SK-N-SH treated with all-trans-retinoic acid at 6 μM for 48 hours (cell line): ENCODE data around the gene PRR12.

Experiments
- ARNTL ChIP-seq: fragments of 450-650 bp; formaldehyde crosslinking; IDR thresholded peaks from 2 replicates; pipeline ENCODE4 v1.5.0; 2020; ENCODE audit warnings: low read depth, mild to moderate bottlenecking, moderate library complexity, borderline replicate concordance
- ESRRG ChIP-seq: fragments of 250-450 bp; sonication (Bioruptor Pico); IDR thresholded peaks from 2 replicates; pipeline ENCODE4 v1.6.1; 2021; ENCODE audit warnings: mild to moderate bottlenecking
- OSR1 ChIP-seq: fragments of 250-450 bp; sonication (Bioruptor Pico); IDR thresholded peaks from 2 replicates; pipeline ENCODE4 v1.8.0; 2022; ENCODE audit warnings: moderate library complexity, mild to moderate bottlenecking, inconsistent platforms
- PATZ1 ChIP-seq: fragments of 250-450 bp; sonication (Bioruptor Pico); IDR thresholded peaks from 2 replicates; pipeline ENCODE4 v1.8.0; 2020; ENCODE audit warnings: mild to moderate bottlenecking, moderate library complexity, borderline replicate concordance
- RARB ChIP-seq: fragments of 250-450 bp; sonication (Bioruptor Pico); IDR thresholded peaks from 2 replicates; pipeline ENCODE4 v1.8.0; 2021; ENCODE audit warnings: mild to moderate bottlenecking, moderate library complexity
- TCF4 ChIP-seq: fragments of 250-450 bp; sonication (Bioruptor Pico); IDR thresholded peaks from 2 replicates; pipeline ENCODE4 v1.8.0; 2021; ENCODE audit warnings: mild to moderate bottlenecking, moderate library complexity, borderline replicate concordance
- ZFP3 ChIP-seq: fragments of 250-450 bp; sonication (Bioruptor Pico); IDR thresholded peaks from 2 replicates; pipeline ENCODE4 v1.5.0; 2020; ENCODE audit warnings: mild to moderate bottlenecking, moderate library complexity
- ZFP30 ChIP-seq: fragments of 450-650 bp; formaldehyde crosslinking; IDR thresholded peaks from 2 replicates; pipeline ENCODE4 v1.5.0; 2022; ENCODE audit warnings: mild to moderate bottlenecking, moderate library complexity
- ZNF565 ChIP-seq: fragments of 450-650 bp; formaldehyde crosslinking; conservative IDR thresholded peaks from 2 replicates; pipeline ENCODE4 v1.5.0; 2020; ENCODE audit warnings: low read depth, mild to moderate bottlenecking, moderate library complexity

- no peak for TF ChIP-seq RARB
- no peak for TF ChIP-seq ARNTL (CRISPR knock-in tag)
- TF ChIP-seq PATZ1 (CRISPR knock-in tag): no peak
- no peak for TF ChIP-seq ZFP30 (CRISPR knock-in tag)
- no peak for TF ChIP-seq ZFP3 (CRISPR knock-in tag)
- TF ChIP-seq OSR1: no peak
- TF ChIP-seq ESRRG (CRISPR knock-in tag): no peak
- no peak for TF ChIP-seq TCF4 (CRISPR knock-in tag)
- no peak for TF ChIP-seq ZNF565 (CRISPR knock-in tag)
Measured at GRCh38 chr19:49593233-49594113, 2.5 kb downstream of the PRR12 start.
